Fibroblast of lung (primary cell): ENCODE data around the gene LBH. TPM values are rescaled to one million over a fixed set of nuclear protein-coding genes. Genes with fewer than 3 reads are reported as not detected.

Experiments used
- DNase-seq, 2 donors: peaks; one replicate each; pipeline versions ENCODE4 v3.0.0 to v3.0.0-alpha.2; 2010; ENCODE audit warnings: low read depth in 2 of 2
- H2AFZ ChIP-seq: 2 replicates; pipeline ENCODE4 v1.5.1; 2012; ENCODE audit warnings: low read length, control low read depth, inconsistent platforms
- H3K27ac ChIP-seq: 2 replicates; pipeline ENCODE4 v1.5.1; 2011; ENCODE audit warnings: low read length, control low read depth; ENCODE audit not compliant: insufficient read depth
- H3K27me3 ChIP-seq: 2 replicates; pipeline ENCODE4 v1.5.1; 2011; ENCODE audit warnings: mild to moderate bottlenecking, low read length; ENCODE audit not compliant: control insufficient read depth, insufficient read depth
- H3K36me3 ChIP-seq: 2 replicates; pipeline ENCODE4 v1.5.1; 2011; ENCODE audit warnings: low read length; ENCODE audit not compliant: control insufficient read depth, insufficient read depth
- H3K4me1 ChIP-seq: 2 replicates; pipeline ENCODE4 v1.5.1; 2011; ENCODE audit warnings: low read length; ENCODE audit not compliant: control insufficient read depth, insufficient read depth; ENCODE audit errors: extremely low read depth
- H3K4me2 ChIP-seq: 2 replicates; pipeline ENCODE4 v1.5.1; 2011; ENCODE audit warnings: low read length, control low read depth; ENCODE audit not compliant: insufficient read depth; ENCODE audit errors: extremely low read depth
- H3K4me3 ChIP-seq, 4 experiments: fragments of 200-600 bp in 1 of 4; sonication (generic) in 1 of 4; replicated peaks in 1 of 4; 2 replicates each; pipeline ENCODE4 v1.5.1; 2011 to 2016; ENCODE audit warnings: low read length in 4 of 4, low read depth in 3 of 4, mild to moderate bottlenecking in 3 of 4, control low read depth in 2 of 4, inconsistent platforms in 1 of 4, mixed read lengths in 1 of 4; ENCODE audit not compliant: insufficient read depth in 1 of 4; ENCODE audit errors: control extremely low read depth in 1 of 4
- H3K79me2 ChIP-seq: 2 replicates; pipeline ENCODE4 v1.5.1; 2012; ENCODE audit warnings: mild to moderate bottlenecking, low read length, inconsistent platforms; ENCODE audit not compliant: control insufficient read depth, insufficient read depth
- H3K9ac ChIP-seq: 2 replicates; pipeline ENCODE4 v1.5.1; 2011; ENCODE audit warnings: mild to moderate bottlenecking, low read length, control low read depth; ENCODE audit not compliant: insufficient read depth
- H3K9me3 ChIP-seq: 2 replicates; pipeline ENCODE4 v1.5.1; 2012; ENCODE audit warnings: low read depth, low read length; ENCODE audit not compliant: control insufficient read depth, insufficient read depth
- H4K20me1 ChIP-seq: 2 replicates; pipeline ENCODE4 v1.5.1; 2011; ENCODE audit warnings: low read length; ENCODE audit not compliant: control insufficient read depth, insufficient read depth; ENCODE audit errors: extremely low read depth
- CTCF ChIP-seq, 2 donors: IDR thresholded peaks in 1 of 2; conservative IDR thresholded peaks in 1 of 2; 1 replicate in 1 of 2; 2 replicates in 1 of 2; pipeline ENCODE4 v1.5.1; 2011 to 2012; ENCODE audit warnings: low read length in 2 of 2, control low read depth in 1 of 2, inconsistent platforms in 1 of 2, low read depth in 1 of 2, mild to moderate bottlenecking in 1 of 2
- EZH2 ChIP-seq: IDR thresholded peaks from 2 replicates; pipeline ENCODE4 v1.5.1; 2012; ENCODE audit warnings: low read length, control low read depth, mild to moderate bottlenecking; ENCODE audit errors: missing control alignments
- polyA plus RNA-seq, 2 donors: library from polyadenylated mRNA; depleted of rRNA in 1 of 2; stranded (reverse) in 1 of 2; unstranded in 1 of 2; fragments of >200 nt; gene quantifications; 2 replicates each; pipeline ENCODE4 v1.2.1, GENCODE V29; 2011 to 2012; ENCODE audit warnings: missing spikeins in 1 of 2
- total RNA-seq: library from RNA; depleted of rRNA; stranded (reverse); fragments of >200 nt; gene quantifications from 2 replicates; pipeline ENCODE4 v1.2.1, GENCODE V29; 2014

The LBH gene
- total and polyA plus RNA-seq, 2 donors (not counting 1 experiment from before 2014, with no cell fraction given), result 604 to 926 TPM

GRCh38 chr2:30248791-30249190 lies 17.5 kb downstream of the LBH start:
- H3K4me2 ChIP-seq, result no peak overlapping the region

GRCh38 chr2:30249354-30249753 lies 18.0 kb downstream of the LBH start:
- H3K9ac ChIP-seq, result no peak overlapping the region
- H3K27me3 ChIP-seq, result no peaks in the 10 kb centered on the region
- TF ChIP-seq CTCF (conservative IDR thresholded peaks at IDR 0.05 in 1 of 2, IDR thresholded peaks at IDR 0.05 in 1 of 2; ENCODE audit: low read depth in 1 of 2, low read length in 2 of 2), result no peak
- no peak for TF ChIP-seq EZH2
- no peak overlapping the region for H3K27ac ChIP-seq
- H3K9me3 ChIP-seq, result no peaks in the 10 kb centered on the region
- no peaks in the 10 kb centered on the region for H4K20me1 ChIP-seq
- H3K36me3 ChIP-seq, result peaks cover 7% of the 10 kb centered on the region
- peak overlapping the region; percentile 29 for H3K4me2 ChIP-seq
- peaks cover 64% of the 10 kb centered on the region for H3K79me2 ChIP-seq
- no peak overlapping the region for H2AFZ ChIP-seq
- H3K4me3 ChIP-seq, result peak overlapping the region in 1 of 4 experiments; percentile 7
- DNase-seq, result no peak
- peaks cover 29% of the 10 kb centered on the region for H3K4me1 ChIP-seq

More at GRCh38 chr2:30248791-30249190, 17.5 kb downstream of the LBH start:
- Histone ChIP-seq H3K9me3 (no peaks in the 10 kb centered on the region), H3K79me2 (peaks cover 64% of the 10 kb centered on the region), H3K4me3 (peak overlapping the region in 1 of 4 experiments; percentile 11), H2AFZ (no peak overlapping the region), H4K20me1 (no peaks in the 10 kb centered on the region), H3K4me1 (peaks cover 27% of the 10 kb centered on the region), H3K9ac (no peak overlapping the region), H3K27ac (no peak overlapping the region), H3K36me3 (peaks cover 7% of the 10 kb centered on the region), H3K27me3 (no peaks in the 10 kb centered on the region)
- no peak for TF ChIP-seq EZH2
- no peak for DNase-seq

DNA sequence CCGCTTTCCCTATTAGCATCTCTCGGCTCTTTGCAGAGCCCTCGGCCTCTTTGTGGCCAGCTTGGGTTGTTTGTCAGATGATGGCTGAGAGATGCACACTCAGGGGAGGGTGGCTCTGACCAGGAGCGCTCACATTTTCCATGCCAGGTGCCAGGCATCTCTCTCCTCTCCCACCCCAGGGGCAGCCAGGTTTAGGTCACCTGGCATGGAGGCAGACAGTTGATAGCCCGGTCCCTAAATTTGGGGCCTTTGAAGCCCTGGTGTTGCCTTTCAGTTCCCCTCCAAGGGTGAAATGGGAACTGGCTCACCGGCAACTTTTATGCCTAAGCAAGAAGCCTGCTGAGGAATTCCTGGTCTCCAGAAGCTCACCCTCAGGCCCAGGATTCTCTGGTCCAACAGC lies 19.1 kb downstream of the LBH start:
- no peak for TF ChIP-seq CTCF (conservative IDR thresholded peaks at IDR 0.05 in 1 of 2, IDR thresholded peaks at IDR 0.05 in 1 of 2; ENCODE audit: low read depth in 1 of 2, low read length in 2 of 2)
- no peak for TF ChIP-seq EZH2
- H3K9ac ChIP-seq, result no peak overlapping the region
- H3K4me1 ChIP-seq, result peaks cover 32% of the 10 kb centered on the region
- peaks cover 7% of the 10 kb centered on the region for H3K36me3 ChIP-seq
- no peak for DNase-seq
- H3K9me3 ChIP-seq, result no peaks in the 10 kb centered on the region
- no peaks in the 10 kb centered on the region for H3K27me3 ChIP-seq
- H3K4me2 ChIP-seq, result no peak overlapping the region
- no peaks in the 10 kb centered on the region for H4K20me1 ChIP-seq
- H2AFZ ChIP-seq, result no peak overlapping the region
- H3K79me2 ChIP-seq, result peaks cover 68% of the 10 kb centered on the region
- H3K27ac ChIP-seq, result no peak overlapping the region
- H3K4me3 ChIP-seq, result no peak overlapping the region
